HG02759 (cell line): Measurements from ENCODE around the gene TANC1.

Experiments
- ATAC-seq: cut with Tn5 transposase; IDR thresholded peaks from one replicate; pipeline ENCODE4 v1.9.1; 2021; ENCODE audit warnings: mild to moderate bottlenecking, moderate library complexity; ENCODE audit not compliant: unreplicated experiment

Gene TANC1

DNA sequence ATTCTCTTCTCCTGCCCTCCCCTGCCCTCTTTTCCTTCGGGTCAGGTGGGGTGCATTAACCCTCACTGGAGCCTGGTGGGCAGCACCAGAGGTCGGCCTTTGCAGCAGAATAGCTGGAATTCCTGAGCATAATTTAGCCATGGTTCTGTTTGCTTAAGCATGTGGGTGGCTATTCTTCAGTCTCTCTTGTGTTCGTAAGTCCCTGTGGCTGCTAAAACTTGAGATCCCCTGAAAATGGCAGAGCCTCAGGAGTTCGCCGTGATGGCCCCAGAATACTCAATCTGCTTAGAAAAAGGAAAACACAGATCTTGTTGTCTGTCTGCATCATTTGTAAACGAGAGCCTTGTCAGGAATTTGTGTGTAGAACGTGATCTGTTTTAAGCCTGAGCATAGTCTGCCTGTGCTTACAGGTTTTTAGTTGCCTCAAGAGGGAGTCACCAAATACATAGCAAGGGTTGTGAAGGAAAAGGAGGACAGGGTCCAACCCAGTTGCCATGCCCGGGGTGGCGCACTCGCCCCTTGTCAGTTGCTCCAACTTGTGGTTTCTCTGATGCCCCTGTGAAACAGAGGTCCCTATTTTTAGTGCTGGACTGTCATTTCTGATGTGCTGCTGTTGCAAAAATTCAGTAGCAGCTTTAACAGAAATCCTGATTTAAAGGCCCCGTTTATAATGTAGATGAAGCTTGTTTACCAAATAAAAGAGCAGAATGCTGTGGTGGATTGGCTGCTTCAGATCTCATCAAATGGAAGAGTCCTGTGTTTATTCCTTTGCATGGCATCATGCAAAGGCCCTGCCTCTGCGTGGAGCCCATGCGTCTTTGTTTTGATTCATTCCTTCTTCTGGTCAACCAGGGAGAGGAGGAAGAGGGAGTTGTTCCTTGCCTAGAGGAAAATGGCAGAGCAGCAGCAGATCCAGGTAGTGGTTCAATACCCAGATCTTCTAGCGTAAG lies 243.3 kb downstream of the TANC1 start:
- ATAC-seq = no peak

- ATAC-seq = no peak
Observed at GRCh38 chr2:159213296-159213695, 244.9 kb downstream of the TANC1 start.

DNA sequence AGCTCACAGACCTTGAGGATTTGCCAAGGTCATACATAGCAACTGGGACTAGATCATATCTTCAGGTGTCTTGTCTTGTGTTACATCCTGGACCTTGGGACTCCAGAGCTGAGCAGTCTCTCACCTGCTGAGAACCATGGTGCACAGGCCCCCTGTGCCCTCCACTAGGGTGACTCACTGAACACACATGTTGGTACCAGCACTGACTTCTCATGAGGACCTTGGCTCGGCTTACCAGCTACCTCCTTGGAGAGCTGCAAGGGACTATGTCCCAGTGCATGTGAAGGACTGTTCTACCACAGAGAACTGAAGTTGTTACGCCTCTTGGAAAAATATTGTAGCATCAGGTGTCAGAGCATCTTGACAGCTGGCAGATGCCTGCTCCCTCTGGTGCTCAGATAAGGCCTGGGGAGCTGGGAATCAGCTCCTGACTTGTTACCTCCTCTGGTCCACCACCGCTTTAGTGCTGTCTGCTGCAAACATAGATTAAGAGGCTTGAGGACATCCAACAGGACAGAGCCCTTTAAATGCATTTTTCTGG lies 246.0 kb downstream of the TANC1 start:
- ATAC-seq = no peak

GRCh38 chr2:159215116-159215515 lies 246.7 kb downstream of the TANC1 start:
- ATAC-seq = no peak

- ATAC-seq = no peak
Observed at GRCh38 chr2:159217676-159218075, 249.2 kb downstream of the TANC1 start.

GRCh38 chr2:159218389-159218788 lies 249.9 kb downstream of the TANC1 start:
- ATAC-seq = no peak

- ATAC-seq = no peak
Observed at GRCh38 chr2:159219394-159219998, 251.1 kb downstream of the TANC1 start.

DNA sequence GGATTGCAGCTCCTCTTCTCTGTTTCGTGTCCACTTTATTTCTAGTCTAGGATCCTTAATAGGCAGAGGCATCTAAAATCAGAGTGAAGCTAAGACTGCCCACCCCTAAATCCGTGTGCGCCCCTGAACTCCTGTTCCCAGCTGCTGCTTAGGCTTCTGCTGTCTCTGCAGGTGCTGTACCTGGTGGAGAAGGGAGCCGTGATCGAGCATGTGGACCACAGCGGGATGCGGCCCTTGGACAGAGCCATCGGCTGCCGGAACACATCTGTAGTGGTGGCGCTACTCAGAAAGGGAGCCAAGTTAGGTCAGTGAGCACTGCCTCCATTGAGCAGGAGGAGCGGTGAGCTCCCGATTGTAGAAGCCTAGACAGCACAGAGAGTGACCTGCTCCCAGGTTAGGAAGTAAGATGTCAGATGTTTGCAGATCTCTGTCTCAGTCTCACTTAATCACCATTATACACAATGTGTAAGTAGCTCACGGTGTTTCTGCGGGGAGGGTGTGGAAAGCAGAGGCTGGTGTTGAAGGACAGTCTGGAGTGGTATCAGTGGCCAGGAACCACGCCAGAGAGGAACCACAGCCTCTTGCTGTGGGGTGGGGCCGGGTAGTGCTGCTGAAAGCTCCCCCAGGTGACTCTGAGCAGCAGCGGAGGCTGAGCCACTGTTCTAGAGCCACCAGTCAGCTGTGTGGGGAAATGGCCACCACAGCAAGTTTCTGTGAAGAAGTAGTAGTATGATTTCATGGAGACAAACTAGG lies 255.8 kb downstream of the TANC1 start:
- no peak for ATAC-seq

- ATAC-seq = no peak
Observed at GRCh38 chr2:159225025-159226016, 256.9 kb downstream of the TANC1 start.

GRCh38 chr2:159226059-159226461 lies 257.6 kb downstream of the TANC1 start:
- peak; percentile 64 for ATAC-seq

- ATAC-seq = no peak
Observed at GRCh38 chr2:159226608-159227385, 258.4 kb downstream of the TANC1 start.

DNA sequence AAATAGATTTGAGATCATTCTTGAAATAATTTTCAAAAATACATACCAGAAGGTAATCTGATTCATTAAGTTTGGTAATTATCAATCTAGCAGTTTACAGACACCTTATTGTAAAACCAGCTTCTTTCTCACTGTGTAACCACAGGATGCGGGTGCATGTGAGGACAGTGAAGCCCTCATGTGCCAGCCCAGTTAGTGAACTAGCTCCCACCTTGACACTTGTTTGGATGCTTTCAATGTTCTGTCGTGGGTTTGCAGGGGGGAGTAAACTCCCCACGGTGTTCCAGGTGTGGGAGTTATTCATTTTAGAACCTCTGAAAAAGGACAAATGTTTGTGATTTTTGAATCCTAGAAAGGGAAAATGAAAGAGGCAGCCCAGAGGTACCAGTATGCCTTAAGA lies 259.0 kb downstream of the TANC1 start:
- ATAC-seq = no peak

- ATAC-seq = no peak
Observed at GRCh38 chr2:159228081-159228581, 259.7 kb downstream of the TANC1 start.

GRCh38 chr2:159229476-159230144 lies 261.2 kb downstream of the TANC1 start:
- no peak for ATAC-seq

DNA sequence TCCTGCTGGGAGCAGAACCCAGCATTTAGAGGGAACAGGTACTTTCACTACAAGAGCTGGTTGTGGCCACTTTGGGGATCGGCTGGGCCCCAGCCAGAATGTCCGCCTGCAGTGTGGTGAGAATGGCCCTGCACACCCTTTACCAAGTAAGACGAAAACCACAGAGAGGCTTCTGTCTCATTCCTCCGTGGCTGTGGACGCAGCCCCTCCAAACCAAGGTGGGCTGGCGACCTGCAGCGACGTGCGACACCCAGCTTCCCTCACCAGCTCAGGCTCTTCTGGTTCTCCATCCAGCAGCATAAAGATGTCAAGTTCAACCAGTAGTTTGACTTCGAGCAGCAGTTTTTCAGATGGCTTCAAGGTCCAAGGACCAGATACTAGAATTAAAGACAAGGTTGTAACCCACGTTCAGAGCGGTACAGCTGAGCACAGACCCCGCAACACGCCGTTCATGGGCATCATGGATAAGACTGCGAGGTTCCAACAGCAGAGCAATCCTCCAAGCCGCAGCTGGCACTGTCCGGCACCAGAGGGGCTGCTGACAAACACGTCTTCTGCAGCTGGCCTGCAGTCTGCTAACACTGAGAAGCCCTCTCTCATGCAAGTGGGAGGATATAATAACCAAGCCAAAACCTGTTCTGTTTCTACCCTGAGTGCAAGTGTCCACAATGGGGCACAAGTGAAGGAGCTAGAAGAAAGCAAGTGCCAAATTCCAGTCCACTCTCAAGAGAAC lies 261.9 kb downstream of the TANC1 start:
- ATAC-seq = no peak

GRCh38 chr2:159232456-159233170 lies 264.2 kb downstream of the TANC1 start:
- ATAC-seq = no peak

DNA sequence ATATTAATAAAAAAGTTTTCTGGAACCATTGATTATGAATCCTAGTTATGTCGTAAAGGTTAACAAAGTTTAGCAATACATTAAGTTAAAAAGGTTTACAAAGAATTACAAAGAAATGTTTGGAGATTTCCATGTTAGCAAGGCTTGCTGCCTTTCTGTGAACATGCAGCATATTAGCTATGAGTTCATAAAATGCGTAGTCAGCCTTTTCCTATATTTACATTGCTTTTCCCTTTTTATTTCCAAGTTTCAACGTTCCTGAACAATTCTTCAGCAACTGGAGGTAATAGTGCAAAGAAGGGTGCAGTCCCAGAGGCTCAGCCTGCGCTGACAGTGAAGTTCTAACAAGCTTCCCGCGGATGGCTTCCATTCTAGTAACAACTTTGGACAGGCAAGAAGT lies 266.4 kb downstream of the TANC1 start:
- no peak for ATAC-seq
